GM19455 (cell line): Measurements from ENCODE around the gene SFI1.
"Not testable (repeated sequence)": the region's sequence is repeated elsewhere in the genome, so short reads cannot be mapped to it uniquely, and the experiment has no call there.

Source experiments
- ATAC-seq: cut with Tn5 transposase; IDR thresholded peaks from one replicate; pipeline ENCODE4 v1.9.1; 2021; ENCODE audit not compliant: unreplicated experiment

The SFI1 gene

GRCh38 chr22:31491218-31491962 is 4.9 kb upstream of the SFI1 start:
- ATAC-seq, result no peak

- no peak for ATAC-seq
Measured at GRCh38 chr22:31492151-31492550, 4.2 kb upstream of the SFI1 start.

DNA sequence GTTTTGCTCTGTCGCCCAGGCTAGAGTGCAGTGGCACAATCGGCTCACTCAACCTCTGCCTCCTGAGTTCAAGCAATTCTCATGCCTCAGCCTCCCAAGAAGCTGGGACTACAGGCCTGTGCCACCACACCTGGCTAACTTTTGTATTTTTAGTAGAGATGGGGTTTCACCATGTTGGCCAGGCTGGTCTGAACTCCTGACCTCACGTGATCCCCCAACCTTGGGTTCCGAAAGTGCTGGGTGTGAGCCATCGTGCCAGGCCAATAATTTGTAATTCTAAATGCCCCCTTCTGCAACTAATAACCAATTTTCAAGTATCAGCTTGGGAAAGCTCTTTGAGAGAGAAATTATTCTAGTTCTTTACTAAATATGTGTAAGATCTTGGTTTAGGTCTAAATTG is 3.0 kb upstream of the SFI1 start:
- ATAC-seq, result not testable (repeated sequence)

DNA sequence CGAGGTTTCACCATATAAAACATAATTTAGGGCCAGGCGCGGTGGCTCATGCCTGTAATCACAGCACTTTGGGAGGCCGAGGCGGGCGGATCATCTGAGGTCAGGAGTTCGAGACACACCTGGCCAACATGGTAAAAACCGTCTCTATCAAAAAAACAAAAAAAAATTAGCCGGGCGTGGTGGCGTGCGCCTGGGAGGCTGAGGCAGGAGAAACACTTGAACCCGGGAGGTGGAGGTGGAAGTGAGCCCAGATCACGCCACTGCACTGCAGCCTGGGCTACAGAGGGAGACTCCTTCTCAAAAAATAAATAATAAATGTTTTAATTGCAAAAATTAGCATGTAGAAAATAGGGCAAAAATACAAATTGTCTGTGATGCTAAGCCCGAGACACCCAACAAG is 993 bp upstream of the SFI1 start:
- no peak for ATAC-seq

DNA sequence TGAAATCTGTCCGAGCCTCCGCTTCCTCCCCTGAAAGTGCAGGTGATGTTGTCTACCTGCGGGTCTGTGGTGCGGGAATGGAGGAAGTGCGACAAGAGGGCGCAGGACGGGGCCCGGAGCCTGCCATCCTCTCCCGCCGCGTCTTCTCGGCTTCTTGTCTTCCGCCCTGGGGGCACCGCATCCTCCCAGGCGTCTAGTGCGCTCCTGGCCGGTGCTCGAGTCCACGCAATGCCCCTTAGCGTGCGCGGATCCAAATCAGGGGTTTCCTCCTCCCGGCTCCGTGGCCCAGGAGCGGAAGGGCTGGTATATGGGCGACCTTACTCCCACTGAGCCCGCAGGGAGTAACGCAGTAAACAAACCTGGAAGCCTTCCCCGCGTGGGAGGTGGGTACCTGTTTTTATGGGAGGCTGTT is 405 bp downstream of the SFI1 start:
- ATAC-seq, result peak; percentile 25

GRCh38 chr22:31497148-31497938 is 1.0 kb downstream of the SFI1 start:
- no peak for ATAC-seq

DNA sequence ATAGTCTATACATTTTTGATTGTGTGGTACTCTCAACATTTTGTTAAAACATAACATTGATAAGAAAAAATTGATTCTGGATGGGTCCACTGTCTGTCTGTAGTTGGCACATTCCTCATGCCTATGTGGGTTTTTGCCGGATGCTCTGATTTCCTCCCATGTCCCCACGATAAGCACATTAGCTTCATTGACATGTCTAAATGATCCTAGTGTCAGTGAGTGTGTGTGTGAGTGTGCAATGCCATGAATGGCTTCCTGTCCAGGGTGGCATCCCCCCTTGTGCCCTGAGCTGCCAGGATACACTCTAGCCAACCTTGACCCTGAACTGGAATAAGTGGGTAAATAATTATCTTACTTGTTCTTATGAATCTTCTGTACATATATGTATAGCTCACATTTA is 5.4 kb downstream of the SFI1 start:
- no peak for ATAC-seq

- no peak for ATAC-seq
Measured at GRCh38 chr22:31503211-31503964, 7.1 kb downstream of the SFI1 start.

DNA sequence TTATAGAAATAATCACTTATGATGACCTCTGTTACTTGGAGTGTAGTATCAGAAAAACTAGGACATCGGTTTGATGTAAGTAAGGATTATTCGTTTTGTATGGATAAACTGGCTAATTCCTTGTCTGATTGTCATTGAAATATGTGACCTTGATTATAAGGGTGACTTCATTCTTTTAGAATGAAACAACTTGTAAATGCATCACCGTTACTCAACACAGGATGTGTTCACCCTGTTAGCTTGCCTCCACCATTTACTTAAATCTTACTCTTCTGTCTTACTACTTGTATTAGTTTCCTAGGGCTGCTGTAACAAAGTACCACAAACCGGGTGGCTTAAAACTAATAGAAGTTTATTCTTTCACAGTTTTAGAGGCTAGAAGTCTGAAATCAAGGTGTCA is 7.9 kb downstream of the SFI1 start:
- ATAC-seq, result no peak

GRCh38 chr22:31507517-31507916 is 11.2 kb downstream of the SFI1 start:
- ATAC-seq, result not testable (repeated sequence)

- ATAC-seq, result no peak
Measured at GRCh38 chr22:31508536-31508935, 12.2 kb downstream of the SFI1 start.

- ATAC-seq, result no peak
Measured at GRCh38 chr22:31509061-31509762, 12.9 kb downstream of the SFI1 start.

DNA sequence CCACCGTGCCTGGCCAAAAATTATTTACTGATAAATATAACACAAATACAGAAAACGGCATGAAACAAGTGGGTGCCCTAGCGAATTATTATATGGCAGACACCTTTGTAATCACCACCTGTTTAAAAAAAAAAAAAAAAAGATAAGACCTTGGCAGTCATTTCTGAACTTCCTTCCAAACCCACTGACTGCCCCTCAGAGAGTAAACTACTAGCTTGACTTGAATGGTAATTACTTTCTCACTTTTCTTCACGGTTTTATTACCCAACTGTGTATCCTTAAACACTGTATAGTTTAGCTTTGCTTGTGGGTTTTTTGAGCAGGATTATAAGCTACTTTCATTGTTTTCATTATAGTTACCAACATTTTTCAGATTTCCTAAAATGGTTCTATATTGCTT is 23.7 kb downstream of the SFI1 start:
- no peak for ATAC-seq

GRCh38 chr22:31524132-31524531 is 27.8 kb downstream of the SFI1 start:
- ATAC-seq, result not testable (repeated sequence)

DNA sequence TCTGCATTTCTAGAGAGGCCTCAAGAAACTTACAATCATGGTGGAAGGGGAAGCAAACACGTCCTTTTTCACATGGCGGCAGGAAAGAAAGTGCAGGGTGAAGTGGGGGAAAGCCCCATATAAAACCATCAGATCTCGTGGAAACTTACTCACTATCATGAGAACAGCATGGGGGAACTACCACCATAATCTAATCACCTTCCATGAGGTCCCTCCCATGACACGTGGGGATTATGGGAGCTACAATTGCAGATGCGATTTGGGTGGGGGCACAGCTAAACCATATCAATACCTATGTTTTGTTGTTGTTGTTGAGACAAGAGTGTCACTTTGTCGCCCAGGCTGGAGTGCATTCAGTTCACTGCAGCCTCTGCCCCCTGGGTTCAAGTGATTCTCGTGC is 29.9 kb downstream of the SFI1 start:
- no peak for ATAC-seq

DNA sequence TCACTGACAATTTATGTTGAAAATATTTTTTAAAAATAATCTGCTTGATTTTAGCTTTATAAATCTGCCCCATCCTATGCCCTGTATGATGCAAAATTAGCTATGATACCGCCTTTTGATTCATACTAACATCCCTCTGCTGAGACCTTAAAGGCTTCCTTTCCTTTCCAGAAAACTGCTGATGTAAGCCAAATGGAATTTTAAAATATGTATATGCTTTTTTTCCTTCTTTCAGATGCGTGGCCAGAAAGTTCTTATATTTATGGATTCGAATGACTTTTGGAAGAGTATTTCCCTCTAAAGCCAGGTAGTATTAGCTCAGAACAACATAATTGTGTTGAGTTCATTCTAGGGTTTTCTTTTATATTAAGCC is 34.5 kb downstream of the SFI1 start:
- ATAC-seq, result no peak

DNA sequence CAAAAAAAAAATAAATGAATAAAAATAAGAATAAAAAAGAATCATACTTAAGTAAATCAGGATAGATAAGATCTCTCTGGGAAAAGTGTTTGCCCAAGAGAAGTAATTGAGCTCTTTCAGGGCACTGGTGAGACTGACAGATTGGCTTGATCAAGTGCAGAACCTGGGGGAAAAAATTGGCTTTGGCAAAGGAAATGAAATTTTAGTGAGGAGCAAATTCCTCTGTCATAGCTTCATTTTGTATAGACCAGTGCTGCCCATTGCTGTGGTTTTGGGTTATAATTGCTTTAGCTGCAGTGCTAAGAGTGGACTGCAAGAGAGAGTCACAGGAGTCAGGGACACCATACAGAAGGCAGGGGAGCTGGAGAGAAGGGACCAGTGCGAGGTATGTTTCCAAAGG is 35.7 kb downstream of the SFI1 start:
- ATAC-seq, result no peak

DNA sequence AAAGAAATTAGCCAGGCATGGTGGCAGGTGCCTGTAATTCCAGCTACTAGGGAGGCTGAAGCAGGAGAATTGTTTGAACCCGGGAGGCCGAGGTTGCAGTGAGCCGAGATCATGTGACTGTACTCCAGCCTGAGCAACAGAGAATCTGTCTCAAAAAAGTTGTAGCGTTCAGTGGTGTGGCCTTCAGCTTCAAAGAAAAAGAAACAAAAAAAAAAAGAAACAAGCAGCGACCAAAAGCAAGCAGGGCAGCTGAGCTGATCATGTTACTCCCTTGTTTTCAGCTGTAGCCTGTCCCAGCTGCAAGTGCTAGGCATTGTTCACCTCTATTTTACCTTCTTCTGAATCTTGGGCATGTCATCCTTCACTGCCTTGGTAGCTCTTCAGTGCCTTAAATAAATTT is 37.0 kb downstream of the SFI1 start:
- ATAC-seq, result no peak

DNA sequence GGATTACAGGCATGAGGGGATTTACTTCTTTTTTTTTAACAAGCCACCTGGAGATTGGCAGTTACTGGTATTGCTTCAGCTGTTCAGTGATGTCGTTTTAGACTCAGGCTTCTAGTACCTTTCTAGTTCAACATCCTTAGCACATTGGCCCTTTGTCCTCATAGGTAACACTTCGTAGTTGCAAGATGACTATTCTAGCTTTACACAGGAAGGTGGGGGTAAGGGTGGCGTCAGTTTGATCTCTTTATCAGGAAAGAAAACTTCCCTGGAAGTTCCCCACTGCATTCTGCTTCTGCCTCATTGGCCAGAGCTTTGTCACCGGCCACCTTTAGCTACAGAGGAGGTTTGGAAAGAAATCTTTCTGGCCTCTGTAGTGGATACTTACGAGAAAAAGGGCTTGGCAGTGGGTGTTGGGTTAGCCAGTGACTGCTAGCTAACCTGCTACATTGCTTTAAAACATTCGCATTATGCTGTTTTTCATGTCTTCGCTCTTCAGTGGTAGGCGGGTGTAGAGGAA is 40.7 kb downstream of the SFI1 start:
- ATAC-seq, result no peak

DNA sequence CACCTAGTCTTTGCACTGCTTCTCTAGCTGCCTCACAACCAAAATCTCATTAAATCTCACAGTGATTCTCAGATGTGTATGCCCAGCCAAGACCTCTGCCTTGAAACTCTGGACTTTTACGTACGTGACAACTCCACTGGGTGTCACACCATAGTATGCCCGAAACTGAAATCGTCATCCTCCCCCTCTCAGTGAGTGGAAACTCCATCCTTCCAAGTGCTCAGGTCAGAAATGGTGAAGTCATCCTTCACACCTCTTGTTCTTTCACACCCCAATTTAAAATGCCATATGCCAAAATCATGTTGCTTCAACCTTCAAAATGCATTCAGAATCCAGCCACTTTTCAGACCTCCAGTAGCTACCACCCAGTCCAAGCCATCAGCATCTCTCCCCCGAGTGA is 42.5 kb downstream of the SFI1 start:
- ATAC-seq, result no peak

DNA sequence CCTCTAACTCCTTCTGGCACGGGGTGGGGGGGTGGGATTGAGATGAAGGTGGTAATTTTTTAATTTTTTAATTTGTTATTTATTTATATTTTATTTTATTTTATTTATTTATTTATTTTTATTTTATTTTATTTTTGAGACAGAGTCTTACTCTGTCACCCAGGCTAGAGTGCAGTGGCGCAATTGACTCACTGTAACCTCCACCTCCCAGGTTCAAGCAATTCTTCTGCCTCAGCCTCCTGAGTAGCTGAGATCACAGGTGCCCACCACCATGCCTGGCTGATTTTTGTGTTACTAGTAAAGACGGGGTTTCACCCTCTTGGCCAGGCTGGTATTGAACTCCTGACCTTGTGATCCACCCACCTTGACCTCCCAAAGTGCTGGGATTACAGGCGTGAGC is 43.8 kb downstream of the SFI1 start:
- not testable (repeated sequence) for ATAC-seq
